Ureter (tissue), 1 donor: Measurements from ENCODE around the gene PFDN6. TPM values are rescaled to one million over a fixed set of nuclear protein-coding genes. Genes with fewer than 3 reads are reported as not detected.
"Not testable (repeated sequence)": the region's sequence is repeated elsewhere in the genome, so short reads cannot be mapped to it uniquely, and the experiment has no call there.

Source experiments
- DNase-seq: peaks from one replicate; pipeline ENCODE4 v3.0.0-alpha.2; 2020; ENCODE audit warnings: low spot score
- total RNA-seq: library from RNA; stranded (reverse); gene quantifications from one replicate; pipeline ENCODE4 v1.2.4, GENCODE V29; 2023
- donor health status: DM: yes; HTN: yes; CAD: no.

Gene PFDN6
- total RNA-seq: 49.9 TPM

GRCh38 chr6:33288921-33289783 is at the start of gene PFDN6, which contains the start of gene WDR46:
Gene PFDN6 (plus strand): TSS chr6:33289601. CDS start chr6:33289857, 256 bp downstream.
Gene WDR46 (minus strand): TSS chr6:33289239. CDS start chr6:33289170, 69 bp downstream.
- DNase-seq: peak; percentile 82

- DNase-seq: no peak
Measured at GRCh38 chr6:33241968-33242367, 47.4 kb upstream of the PFDN6 start.

- no peak for DNase-seq
Measured at GRCh38 chr6:33243476-33243875, 45.9 kb upstream of the PFDN6 start.

- DNase-seq: peak; percentile 92
Measured at GRCh38 chr6:33247977-33248642, 41.3 kb upstream of the PFDN6 start.

GRCh38 chr6:33248643-33248931 is 40.8 kb upstream of the PFDN6 start:
- DNase-seq: no peak

GRCh38 chr6:33248932-33249731 is 40.3 kb upstream of the PFDN6 start:
- peak; percentile 97 for DNase-seq

GRCh38 chr6:33249732-33250630 is 39.4 kb upstream of the PFDN6 start:
- DNase-seq: no peak

- no peak for DNase-seq
Measured at GRCh38 chr6:33250731-33251130, 38.7 kb upstream of the PFDN6 start.

- no peak for DNase-seq
Measured at GRCh38 chr6:33251395-33252012, 37.9 kb upstream of the PFDN6 start.

- DNase-seq: no peak
Measured at GRCh38 chr6:33252759-33253158, 36.6 kb upstream of the PFDN6 start.

- DNase-seq: no peak
Measured at GRCh38 chr6:33254591-33254990, 34.8 kb upstream of the PFDN6 start.

- DNase-seq: no peak
Measured at GRCh38 chr6:33259032-33259431, 30.4 kb upstream of the PFDN6 start.

- DNase-seq: not testable (repeated sequence)
Measured at GRCh38 chr6:33262490-33262889, 26.9 kb upstream of the PFDN6 start.

- no peak for DNase-seq
Measured at GRCh38 chr6:33264015-33264414, 25.4 kb upstream of the PFDN6 start.

- no peak for DNase-seq
Measured at GRCh38 chr6:33271117-33271467, 18.3 kb upstream of the PFDN6 start.

- DNase-seq: peak; percentile 97
Measured at GRCh38 chr6:33271468-33272274, 17.7 kb upstream of the PFDN6 start, which contains the start of the genes RPS18 and VPS52. Gene RPS18 (plus strand): TSS chr6:33272075. CDS start chr6:33272120, 45 bp downstream. Gene VPS52 (minus strand): TSS chr6:33271876. CDS start chr6:33271675, 201 bp downstream.

- no peak for DNase-seq
Measured at GRCh38 chr6:33272275-33273128, 16.9 kb upstream of the PFDN6 start.

- no peak for DNase-seq
Measured at GRCh38 chr6:33273129-33273923, 16.1 kb upstream of the PFDN6 start.
